ENCODE measurements around the gene SLC15A1.
"Not testable (repeated sequence)": the region's sequence is repeated elsewhere in the genome, so short reads cannot be mapped to it uniquely, and the experiment has no call there.

The SLC15A1 gene

GRCh38 chr13:98780451-98780850, 28.0 kb upstream of the SLC15A1 start:
- DNase-seq: no peak

- no peak for DNase-seq
These were observed 27.2 kb upstream of the SLC15A1 start for GRCh38 chr13:98779695-98780094.

DNA sequence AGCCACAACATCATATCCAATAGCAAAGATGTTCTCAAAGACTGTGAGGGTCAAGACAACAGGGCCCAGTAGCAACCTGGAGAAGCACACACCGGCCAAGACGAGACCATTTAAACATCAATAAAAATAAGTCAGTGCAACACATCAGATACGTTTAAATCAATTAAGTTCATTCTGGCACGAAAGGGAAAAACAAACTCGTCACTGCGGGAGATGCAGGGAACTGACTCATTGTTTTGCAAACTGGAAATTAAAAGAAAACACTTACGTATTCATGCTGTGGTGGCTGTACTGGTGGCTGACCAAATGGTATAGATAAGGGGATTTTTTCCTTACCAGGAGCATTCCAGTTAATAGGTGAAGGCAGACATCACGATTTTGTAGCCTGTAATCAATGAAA, 26.3 kb upstream of the SLC15A1 start:
- DNase-seq: no peak

- no peak for DNase-seq
These were observed 24.2 kb upstream of the SLC15A1 start for GRCh38 chr13:98776644-98777043.

GRCh38 chr13:98775844-98776598, 23.5 kb upstream of the SLC15A1 start:
- DNase-seq: no peak

DNA sequence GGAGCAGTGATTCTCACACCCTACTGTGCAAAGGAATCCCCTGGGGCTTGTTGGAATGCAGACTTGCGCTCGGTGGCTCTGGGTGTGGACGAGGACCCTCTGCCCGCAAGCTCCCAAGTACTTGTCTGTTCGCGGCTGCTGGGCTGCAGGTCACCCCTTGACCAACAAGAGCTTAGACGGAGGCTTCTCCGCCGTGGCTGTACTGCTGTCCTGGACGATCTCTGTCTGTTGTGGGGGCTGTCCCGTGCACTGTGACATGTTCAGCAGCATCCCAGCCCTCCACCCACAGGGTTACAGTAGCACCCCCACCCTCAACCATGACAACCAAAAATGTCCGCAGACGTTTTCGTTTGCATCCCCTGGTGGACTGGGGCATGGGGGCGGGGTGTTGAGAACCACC, 22.9 kb upstream of the SLC15A1 start:
- DNase-seq: no peak

DNA sequence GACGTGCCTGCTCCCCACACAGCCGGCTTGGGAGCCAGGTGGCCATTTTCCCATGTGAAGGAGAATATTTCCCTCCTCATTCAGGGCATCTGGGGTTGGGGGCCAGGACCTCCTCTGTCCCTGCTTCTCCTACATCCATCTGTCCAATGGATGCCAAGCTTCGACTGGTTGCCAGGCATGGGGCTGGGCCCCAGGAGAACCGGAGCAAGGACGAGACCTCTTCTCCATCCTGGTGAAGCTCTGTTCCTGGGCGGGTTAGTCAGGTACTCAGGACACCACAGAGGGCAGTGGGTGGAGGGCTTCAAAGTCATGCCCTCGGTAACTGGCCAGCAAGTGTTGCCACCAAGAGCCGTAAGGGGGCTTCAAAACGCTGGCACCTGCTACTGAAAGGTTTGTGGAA, 22.3 kb upstream of the SLC15A1 start:
- DNase-seq: no peak

- no peak for DNase-seq
These were observed 21.4 kb upstream of the SLC15A1 start for GRCh38 chr13:98773921-98774320.

GRCh38 chr13:98772794-98773452, 20.5 kb upstream of the SLC15A1 start:
- DNase-seq: no peak

DNA sequence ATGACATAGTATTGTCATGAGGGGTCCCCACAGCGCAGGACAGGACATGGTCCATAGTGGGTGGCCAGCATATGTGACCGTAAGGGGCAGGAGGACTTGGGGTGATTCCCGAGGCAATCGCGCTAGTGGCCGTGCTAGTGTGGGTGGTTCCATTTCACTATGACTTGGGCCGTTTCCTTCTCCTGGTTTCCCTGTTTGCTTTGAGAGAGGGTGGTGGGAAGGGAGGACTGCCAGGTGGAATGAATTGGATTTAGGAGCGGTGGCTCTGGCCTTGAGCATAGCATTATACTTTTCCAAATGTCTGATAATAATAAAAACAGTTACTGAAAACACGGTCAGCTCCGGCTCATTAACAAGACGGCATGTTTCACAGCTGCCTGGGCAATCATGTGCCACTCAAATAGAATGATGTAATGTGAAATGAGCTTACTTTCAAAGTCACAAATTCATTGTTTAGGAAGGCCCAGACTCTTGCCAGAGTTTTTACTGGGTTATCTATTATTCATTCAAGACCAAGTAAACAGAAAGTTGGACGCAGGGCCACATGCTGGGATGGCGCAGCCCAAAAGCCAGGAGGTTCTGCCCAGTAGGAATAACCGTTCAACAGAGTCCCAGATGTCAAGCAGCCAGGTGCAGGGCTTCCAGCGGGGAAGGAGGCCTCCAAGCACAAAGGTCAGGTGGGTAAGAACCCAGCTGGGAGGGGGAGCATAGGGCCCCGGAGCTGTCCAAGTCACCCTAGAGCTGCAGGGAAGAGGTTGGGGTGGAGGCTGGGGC, 19.6 kb upstream of the SLC15A1 start:
- DNase-seq: no peak

DNA sequence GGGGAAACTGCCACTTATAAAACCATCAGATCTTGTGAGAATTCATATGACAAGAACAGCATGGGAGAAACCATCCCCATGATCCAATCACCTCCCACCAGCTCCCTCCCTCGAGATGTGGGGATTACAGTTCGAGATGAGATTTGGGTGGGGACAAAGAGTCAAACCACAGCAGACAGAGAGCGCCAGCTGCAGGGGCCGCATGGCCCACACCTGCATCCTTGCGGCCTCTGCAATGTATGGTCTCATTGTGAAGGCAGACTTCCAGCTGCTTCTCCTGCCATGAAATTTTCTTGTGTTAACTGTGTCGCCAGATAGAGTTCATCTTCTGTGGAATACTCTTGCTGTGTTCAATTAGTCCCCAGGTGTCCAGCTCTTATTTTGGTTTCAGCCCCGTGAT, 17.3 kb upstream of the SLC15A1 start:
- DNase-seq: no peak

GRCh38 chr13:98768522-98768921, 16.1 kb upstream of the SLC15A1 start:
- DNase-seq: no peak

- no peak for DNase-seq
These were observed 14.2 kb upstream of the SLC15A1 start for GRCh38 chr13:98766697-98767096.

DNA sequence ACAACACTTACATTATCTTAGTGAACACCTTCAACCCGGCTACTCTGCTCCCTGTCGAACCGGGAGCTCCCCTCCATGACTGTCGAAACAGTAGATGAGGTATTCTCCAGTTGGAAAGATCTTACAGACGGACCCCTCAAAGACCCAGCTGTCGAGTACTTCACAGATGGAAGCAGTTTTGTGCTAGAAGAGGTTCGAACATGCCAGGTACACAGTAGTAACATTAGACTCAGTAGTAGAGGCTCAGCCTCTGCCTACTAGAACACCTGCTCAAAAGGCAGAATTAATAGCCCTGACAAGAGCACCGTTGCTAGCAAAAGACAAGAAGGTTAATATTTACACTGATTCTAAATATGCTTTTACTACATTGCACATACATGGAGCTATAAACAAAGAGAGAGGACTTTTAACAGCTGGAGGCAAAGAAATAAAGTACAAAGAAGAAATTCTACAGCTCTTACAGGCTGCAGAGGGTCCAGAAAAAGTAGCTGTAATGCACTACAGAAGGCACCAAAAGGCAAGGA, 13.6 kb upstream of the SLC15A1 start:
- DNase-seq: no peak

GRCh38 chr13:98761986-98762616, 9.6 kb upstream of the SLC15A1 start:
- no peak for DNase-seq

DNA sequence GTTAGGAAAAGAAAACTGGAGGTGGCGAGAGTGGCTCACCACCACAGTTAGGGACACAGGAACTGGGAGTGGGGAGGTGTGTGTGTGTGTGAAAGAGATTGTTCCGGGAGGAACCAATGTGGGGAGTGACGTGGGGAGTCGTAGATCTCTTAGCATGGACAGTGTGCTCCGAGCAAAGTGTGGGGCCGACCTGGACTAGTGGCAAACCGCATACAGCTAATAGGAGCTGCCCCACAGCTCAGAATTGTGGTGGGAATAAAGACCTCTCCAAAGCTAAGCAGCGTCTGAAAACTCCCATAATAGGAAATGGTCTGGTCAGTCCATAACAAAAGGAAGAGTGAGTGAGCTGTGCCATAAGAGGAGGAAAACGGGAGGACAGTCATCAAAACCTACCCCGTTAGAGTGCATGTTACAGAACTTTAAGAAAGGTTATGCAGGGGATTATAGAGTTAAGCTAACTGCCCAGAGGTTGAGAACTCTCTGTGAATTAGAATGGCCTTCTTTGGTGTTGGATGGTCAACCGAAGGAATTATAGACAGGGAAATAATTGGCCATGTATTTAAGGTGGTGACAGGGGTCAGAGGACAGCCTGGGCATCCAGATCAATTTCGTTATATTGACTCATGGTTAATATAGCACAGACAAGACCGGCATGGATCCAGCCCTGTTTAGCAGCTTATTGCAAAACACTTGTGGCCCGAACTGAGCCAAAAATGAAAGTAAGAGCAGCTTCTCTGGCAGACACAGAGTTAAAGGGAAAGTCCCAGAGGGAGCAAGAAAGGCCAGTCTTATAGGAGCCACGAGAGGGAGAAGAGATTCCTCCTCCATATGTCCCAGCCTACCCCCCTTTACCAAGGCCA, 8.9 kb upstream of the SLC15A1 start:
- no peak for DNase-seq

GRCh38 chr13:98755729-98756128, 3.3 kb upstream of the SLC15A1 start:
- no peak for DNase-seq

DNA sequence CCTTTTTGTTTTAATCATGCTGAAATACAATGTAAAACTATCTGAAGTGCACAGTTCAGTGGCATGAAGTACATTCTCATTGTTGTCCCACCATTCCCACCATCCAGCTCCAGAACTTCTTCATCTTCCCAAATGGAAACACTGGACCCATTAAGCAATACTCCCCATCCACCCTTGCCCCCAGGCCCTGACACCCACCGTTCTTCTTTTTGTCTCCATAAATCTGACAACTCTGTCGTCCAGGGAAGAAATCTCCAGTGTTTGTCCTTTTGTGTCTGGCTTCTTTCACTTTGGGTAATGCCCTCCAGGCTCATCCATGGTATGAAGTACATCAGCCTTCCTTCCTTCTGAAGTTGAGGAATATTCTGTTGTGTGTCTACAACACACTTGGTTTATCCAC, 2.6 kb upstream of the SLC15A1 start:
- no peak for DNase-seq

DNA sequence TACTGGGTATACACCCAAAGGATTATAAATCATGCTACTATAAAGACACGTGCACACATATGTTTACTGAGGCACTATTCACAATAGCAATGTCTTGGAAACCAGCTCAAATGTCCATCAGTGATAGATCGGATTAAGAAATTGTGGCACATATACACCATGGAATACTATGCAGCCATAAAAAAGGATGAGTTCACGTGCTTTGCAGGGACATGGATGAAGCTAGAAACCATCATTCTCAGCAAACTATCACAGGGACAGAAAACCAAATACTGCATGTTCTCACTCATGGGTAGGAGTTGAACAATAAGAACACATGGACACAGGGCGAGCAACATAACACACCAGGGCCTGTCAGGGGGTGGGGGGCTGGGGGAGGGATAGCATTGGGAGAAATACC, 2.0 kb upstream of the SLC15A1 start:
- not testable (repeated sequence) for DNase-seq

- no peak for DNase-seq
These were observed 508 bp downstream of the SLC15A1 start for GRCh38 chr13:98751861-98752466.

DNA sequence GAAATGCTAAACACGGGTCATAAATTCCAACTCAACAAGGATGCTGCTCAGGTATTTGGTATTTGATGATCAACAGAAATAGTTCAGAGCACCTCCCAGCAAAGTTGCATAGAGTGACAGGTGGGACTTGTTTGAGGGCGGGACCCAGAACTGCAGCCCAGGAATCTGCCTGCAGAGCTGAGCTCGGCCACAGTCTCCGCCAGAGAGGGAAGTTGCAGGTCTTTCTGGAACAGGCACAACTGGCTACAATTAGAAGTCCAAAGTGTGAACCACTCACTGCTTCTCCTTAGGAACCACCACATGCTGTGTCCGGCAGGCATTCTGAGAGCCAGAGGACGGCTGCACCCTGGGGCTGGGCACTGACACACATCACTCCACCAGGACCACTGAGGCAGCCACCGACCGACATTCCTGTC, 1.1 kb downstream of the SLC15A1 start:
- no peak for DNase-seq

- no peak for DNase-seq
These were observed 3.0 kb downstream of the SLC15A1 start for GRCh38 chr13:98749501-98749900.

All from effector CD8-positive, alpha-beta T cell (primary cell).